Stimulated activated CD4-positive, alpha-beta T cell treated with anti-CD3 and anti-CD28 coated beads, Interleukin-1b, Interleukin-23, amount 100 ng/mL, for 4 hours (primary cell): ENCODE results near the gene MAGEA12.
"Not testable (repeated sequence)": the region's sequence is repeated elsewhere in the genome, so short reads cannot be mapped to it uniquely, and the experiment has no call there.

ENCODE experiments used
- DNase-seq, 2 donors: peaks; one replicate each; pipeline ENCODE4 v3.0.0-alpha.2; 2020; ENCODE audit warnings: low read depth in 2 of 2

The MAGEA12 gene

DNA sequence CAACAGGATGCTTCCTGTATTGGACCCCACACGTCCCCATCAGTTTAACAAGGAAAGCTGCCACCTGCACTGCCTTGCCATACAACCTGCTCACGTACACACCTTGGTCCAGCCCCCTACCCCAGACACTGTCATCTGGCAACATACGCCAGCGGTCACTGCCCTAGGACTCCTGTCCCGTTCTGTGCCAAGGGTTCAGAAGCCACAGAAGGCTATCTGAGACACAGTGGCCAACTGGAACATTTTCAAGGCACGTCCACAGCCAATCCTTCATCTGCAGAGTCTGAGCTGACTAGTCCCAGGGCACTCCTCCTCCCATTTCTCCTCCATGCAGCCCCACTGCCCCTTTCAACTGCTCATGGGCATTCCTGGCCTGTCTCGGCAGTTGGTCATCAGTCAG is 28.0 kb downstream of the MAGEA12 start:
- not testable (repeated sequence) for DNase-seq

DNA sequence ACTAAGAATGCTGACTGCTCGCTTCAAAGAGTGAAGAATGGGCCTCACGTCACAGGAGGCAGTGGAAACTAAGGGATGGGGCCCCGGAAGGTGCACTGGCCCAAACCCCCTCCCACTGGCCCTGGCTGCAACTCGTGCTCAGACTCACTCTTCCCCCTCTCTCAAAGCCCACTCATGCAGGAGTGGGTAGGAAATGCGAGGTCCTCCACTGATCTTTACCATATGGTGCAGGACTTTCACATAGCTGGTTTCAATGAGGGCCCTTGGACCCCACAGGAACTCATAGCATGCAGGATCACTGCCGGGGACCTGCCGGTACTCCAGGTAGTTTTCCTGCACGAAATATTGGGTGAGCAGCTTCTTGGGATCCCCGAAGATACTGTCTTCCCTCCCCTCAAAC is 33.0 kb downstream of the MAGEA12 start:
- DNase-seq, result not testable (repeated sequence)

DNA sequence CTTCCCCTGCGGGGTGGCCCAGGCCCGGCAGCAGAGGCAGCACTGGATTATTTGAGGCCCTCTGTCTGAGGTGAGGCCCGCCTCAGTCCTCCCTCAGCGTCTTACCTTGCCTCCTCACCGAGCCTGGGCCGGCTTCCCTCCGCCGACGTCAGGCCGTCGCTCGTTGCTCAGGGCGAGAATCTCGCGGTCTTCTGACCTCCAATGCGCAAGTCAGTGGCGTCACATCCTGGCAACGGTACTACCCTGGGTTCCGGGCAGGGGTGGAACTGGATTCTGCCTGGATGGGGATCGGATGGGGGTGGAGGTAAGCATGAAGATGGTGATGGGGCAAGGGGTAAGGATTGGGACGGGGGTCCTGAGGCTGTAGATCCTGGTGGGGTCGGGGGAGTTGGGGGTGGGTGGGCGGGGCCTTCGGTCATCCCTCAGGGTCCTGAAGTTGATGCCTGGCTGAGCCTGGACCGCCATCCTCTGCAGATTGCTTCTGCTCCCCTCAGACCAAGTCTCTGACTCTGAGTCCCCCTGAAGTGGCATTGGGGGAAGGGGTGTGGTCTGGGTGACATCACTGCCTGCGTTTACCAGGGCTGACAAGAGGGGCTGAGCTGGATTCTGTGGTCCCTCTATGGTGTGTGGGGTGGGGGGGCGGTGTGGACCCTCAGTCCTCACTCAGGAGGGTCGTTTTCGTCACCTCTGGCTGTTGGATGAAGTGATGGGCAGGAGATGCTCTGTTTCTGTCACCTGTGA is 36.2 kb downstream of the MAGEA12 start, which contains the start of gene MAGEA6:
TSS of gene MAGEA6 (minus strand) at position 141 of the 741 bp plus-strand sequence. CDS start 2,039 bp downstream, outside the sequence.
- not testable (repeated sequence) for DNase-seq

DNA sequence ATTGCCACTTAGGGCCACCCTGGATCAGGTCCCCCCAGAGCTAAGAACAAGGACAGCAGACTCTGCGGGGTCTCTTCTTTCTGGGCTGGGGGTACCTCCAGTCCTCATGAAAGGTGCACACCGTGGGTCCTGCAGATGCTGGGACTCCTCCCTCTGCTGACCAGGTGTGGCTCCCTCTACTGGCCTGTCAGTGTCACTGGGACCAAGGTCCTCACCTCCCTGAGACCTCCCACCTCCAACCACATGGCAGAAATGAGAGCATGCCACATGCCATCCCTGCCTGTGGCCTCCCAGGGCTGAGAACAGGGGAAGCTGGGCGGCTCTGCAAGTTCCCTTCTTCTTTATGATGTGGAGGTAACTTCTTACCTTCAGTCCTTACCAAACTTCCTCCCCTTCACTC is 53.5 kb downstream of the MAGEA12 start:
- not testable (repeated sequence) for DNase-seq
